IPS-20b (cell line): ENCODE data around the gene FIG4.
"Not testable (repeated sequence)": the region's sequence is repeated elsewhere in the genome, so short reads cannot be mapped to it uniquely, and the experiment has no call there.

Experiments
- H3K27ac ChIP-seq: one replicate; pipeline ENCODE4 v1.5.1; 2013; ENCODE audit warnings: low read length
- H3K27me3 ChIP-seq: 2 replicates; pipeline ENCODE4 v1.6.1; 2013; ENCODE audit warnings: mild to moderate bottlenecking, low read length, inconsistent platforms; ENCODE audit not compliant: insufficient read depth
- H3K36me3 ChIP-seq: 2 replicates; pipeline ENCODE4 v1.6.1; 2013; ENCODE audit warnings: low read depth, mild to moderate bottlenecking, inconsistent platforms, low read length, moderate library complexity; ENCODE audit not compliant: insufficient read depth
- H3K4me1 ChIP-seq: 2 replicates; pipeline ENCODE4 v1.6.1; 2013; ENCODE audit warnings: mild to moderate bottlenecking, control low read depth, inconsistent platforms, low read length, moderate library complexity; ENCODE audit not compliant: insufficient read depth
- H3K4me3 ChIP-seq: 2 replicates; pipeline ENCODE4 v1.5.1; 2013; ENCODE audit warnings: mild to moderate bottlenecking, low read length, inconsistent platforms
- H3K9ac ChIP-seq: 2 replicates; pipeline ENCODE4 v1.6.1; 2013; ENCODE audit warnings: low read depth, mild to moderate bottlenecking, inconsistent platforms, low read length, moderate library complexity
- H3K9me3 ChIP-seq: 2 replicates; pipeline ENCODE4 v1.6.1; 2013; ENCODE audit warnings: mild to moderate bottlenecking, low read depth, low read length, inconsistent platforms; ENCODE audit not compliant: insufficient read depth

The FIG4 gene

DNA sequence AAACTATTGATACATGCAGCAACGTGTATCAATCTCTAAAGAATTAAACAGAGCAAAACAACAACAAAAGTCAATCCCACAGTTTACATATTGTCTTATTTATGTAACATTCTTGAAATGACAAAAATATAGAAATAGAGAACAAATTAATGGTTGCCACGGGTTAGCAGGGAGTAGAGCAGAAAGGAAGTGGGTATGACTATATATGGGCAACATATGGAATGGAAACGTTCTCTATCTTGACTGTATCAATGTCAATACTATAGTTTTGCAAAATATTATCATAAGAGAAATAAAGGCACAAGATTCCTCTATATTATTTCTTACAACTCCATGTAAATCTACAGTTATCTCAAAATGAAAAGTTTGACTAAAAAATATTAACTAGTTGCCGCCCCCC lies 12.9 kb upstream of the FIG4 start:
- peak overlapping the region; percentile 69; the same call in 1 of the 2 replicates for H3K9ac ChIP-seq
- no peaks in the 10 kb centered on the region for H3K27me3 ChIP-seq
- H3K27ac ChIP-seq: no peak overlapping the region

DNA sequence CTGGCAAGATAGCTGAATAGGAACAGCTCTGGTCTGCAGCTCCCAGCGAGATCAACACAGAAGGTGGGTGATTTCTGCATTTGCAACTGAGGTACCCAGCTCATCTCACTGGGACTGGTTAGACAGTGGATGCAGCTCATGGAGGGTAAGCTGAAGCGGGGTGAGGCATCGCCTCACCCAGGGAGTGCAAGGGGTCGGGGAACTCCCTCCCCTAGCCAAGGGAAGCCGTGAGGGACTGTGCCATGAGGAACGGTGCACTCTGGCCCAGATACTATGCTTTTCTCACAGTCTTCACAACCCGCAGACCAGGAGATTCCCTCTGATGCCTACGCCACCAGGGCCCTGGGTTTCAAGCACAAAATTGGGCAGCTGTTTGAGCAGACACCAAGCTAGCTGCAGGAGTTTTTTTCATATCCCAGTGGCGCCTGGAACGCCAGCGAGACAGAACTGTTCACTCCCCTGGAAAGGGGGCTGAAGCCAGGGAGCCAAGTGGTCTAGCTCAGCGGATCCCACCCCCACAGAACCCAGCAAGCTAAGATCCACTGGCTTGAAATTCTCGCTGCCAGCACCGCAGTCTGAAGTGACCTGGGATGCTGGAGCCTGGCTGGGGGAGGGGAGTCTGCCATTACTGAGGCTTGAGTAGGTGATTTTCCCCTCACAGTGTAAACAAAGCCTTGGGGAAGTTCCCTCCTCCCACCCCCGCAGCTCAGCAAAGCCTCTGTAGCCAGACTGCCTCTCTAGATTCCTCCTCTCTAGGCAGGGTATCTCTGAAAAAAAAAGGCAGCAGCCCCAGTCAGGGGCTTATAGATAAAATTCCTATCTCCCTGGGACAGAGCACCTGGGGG lies 12.2 kb upstream of the FIG4 start:
- H3K4me1 ChIP-seq, H3K9me3 ChIP-seq, H3K27me3 ChIP-seq, H3K36me3 ChIP-seq, H3K4me3 ChIP-seq: not testable (repeated sequence)
- Histone ChIP-seq H3K9ac (peak overlapping the region; percentile 69; the same call in 1 of the 2 replicates), H3K27ac (peak overlapping the region; percentile 74)

More for the DNA sequence above, 12.9 kb upstream of the FIG4 start:
- Histone ChIP-seq H3K9me3 (no peaks in the 10 kb centered on the region), H3K4me3 (no peak overlapping the region), H3K4me1 (peaks cover 4% of the 10 kb centered on the region; the same call in 1 of the 2 replicates), H3K36me3 (no peaks in the 10 kb centered on the region)

DNA sequence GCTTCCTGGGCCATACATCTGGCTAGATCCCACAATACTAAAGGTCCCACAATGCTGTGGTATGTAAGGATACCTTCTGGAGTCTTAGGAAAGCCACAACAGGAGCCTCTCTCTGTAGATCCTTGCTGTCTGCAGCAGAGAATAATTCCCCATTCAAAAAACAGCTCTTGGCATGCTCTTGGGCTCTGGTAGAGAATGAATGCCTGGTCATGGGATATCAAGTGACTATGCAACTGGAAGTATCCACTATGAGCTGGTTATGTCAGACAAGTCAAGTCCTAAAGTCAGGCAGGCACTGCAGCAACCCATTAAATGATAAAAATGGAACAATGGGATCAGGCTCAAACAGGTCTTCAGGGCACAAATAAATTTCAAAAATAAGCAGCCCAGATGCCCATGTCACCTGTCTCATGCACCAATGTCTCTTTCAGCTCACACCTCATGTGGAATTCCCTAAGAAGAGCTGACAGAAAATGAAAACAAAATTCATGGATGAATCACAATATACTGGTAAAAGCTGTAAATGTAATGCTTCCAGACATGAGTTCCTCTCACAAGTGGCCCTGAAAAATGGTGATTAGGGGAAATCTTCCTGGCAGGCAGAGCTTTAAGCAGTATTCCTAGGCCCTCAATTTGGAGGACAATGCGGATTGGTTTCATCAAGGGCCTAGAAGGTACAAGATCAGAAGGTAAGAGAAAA lies 4.4 kb upstream of the FIG4 start:
- Histone ChIP-seq H3K27ac (no peak overlapping the region), H3K4me1 (0 out of 2 replicates have a peak, but pooled peaks cover 5% of the 10 kb centered on the region), H3K9me3 (no peaks in the 10 kb centered on the region), H3K4me3 (no peak overlapping the region), H3K36me3 (no peaks in the 10 kb centered on the region), H3K9ac (no peak overlapping the region), H3K27me3 (no peaks in the 10 kb centered on the region; the same call in 1 of the 2 replicates)

DNA sequence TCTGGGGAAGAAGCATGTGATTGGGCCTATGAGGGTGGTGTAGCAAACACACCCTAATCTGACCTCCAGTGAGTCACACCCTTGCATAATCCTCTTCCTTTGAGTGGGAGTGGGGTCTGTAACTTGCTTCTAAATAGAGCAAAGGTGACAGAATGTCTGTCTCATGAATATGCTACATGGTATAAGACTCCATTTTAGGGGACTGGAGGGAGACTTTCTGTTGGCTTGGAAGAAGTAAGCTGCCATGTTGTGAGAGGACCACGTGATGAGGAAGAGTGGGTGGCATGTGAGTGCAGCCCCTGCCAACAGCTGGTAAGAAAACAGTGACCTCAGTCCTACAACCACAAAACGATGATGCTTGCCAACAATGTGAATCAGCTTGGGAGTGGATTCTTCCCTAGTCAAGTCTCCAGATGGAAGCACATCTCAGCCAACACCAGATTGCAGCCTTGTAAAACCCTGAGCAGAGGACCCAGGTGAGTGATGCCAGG lies 3.8 kb upstream of the FIG4 start:
- no peak overlapping the region for H3K27ac ChIP-seq
- H3K4me3 ChIP-seq: no peak overlapping the region
- no peaks in the 10 kb centered on the region; the same call in 1 of the 2 replicates for H3K27me3 ChIP-seq
- H3K36me3 ChIP-seq: no peaks in the 10 kb centered on the region
- no peak overlapping the region for H3K9ac ChIP-seq
- H3K9me3 ChIP-seq: no peaks in the 10 kb centered on the region
- H3K4me1 ChIP-seq: 0 out of 2 replicates have a peak, but pooled peaks cover 5% of the 10 kb centered on the region

DNA sequence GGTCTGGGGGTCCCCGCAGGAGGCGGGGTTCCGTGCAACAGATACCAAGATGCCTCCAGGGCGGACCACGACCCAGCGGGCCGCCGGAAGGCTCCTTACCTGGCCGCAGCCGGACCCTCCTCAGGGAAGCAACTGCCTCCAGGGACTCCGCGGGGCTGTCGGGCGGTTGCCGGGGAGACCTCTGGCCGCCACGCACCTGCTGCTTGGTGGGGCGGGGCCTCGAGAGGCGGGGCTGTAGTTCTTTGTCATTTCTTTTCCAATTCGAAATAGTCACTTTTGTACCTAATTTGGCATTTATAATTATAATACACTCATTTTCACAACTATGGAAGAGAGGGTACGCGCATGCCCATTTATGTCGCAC lies 741 bp upstream of the FIG4 start:
- peak overlapping the region; percentile 85 for H3K9ac ChIP-seq
- peak overlapping the region; percentile 98 for H3K4me3 ChIP-seq
- no peaks in the 10 kb centered on the region for H3K36me3 ChIP-seq
- no peak overlapping the region for H3K27ac ChIP-seq
- no peaks in the 10 kb centered on the region; the same call in 1 of the 2 replicates for H3K27me3 ChIP-seq
- 0 out of 2 replicates have a peak, but pooled peaks cover 5% of the 10 kb centered on the region for H3K4me1 ChIP-seq
- no peaks in the 10 kb centered on the region for H3K9me3 ChIP-seq

DNA sequence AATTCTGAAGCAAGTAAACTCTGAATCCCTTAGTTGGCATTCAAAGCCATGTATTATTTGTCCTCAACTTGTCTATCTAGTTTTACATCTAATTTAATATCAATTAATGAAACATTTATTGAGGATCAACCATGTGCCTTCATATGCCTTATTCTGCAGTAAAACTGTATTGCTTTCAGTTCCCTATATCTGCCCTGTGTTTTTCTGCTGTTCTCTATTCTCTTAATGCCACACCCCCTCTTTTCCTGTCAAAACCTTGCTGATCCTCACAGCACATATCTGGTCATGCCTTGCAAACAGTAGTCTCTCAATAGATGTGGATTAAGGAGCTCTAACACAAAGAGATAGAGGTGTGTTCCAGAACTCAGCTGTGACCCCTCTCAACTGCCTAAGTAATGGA lies 2.0 kb downstream of the FIG4 start:
- H3K4me1 ChIP-seq: 0 out of 2 replicates have a peak, but pooled peaks cover 5% of the 10 kb centered on the region
- peaks cover 7% of the 10 kb centered on the region; the same call in 1 of the 2 replicates for H3K36me3 ChIP-seq
- H3K4me3 ChIP-seq: no peak overlapping the region
- no peak overlapping the region for H3K27ac ChIP-seq
- H3K9ac ChIP-seq: no peak overlapping the region
- H3K9me3 ChIP-seq: no peaks in the 10 kb centered on the region
- H3K27me3 ChIP-seq: no peaks in the 10 kb centered on the region; the same call in 1 of the 2 replicates

DNA sequence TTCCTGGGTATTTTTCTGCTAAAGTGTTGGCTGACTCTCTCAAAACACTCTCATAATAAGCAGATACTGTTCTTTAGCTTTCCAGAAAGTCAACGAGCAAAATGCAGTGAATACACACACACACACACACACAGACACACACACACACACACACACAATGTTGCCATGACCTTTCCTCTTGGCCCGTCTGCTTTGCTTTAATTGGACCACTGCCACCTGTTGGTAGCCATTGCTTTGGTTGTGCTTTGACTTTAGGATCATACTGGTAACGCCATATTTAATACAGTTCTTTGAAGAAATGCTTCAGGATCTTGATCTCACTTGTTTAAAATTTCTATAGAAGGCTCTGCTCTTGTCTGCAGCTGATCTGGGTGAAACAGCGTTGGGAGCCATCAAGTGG lies 4.4 kb downstream of the FIG4 start:
- Histone ChIP-seq H3K9me3 (no peaks in the 10 kb centered on the region), H3K4me3 (no peak overlapping the region), H3K4me1 (no peaks in the 10 kb centered on the region), H3K9ac (no peak overlapping the region), H3K36me3 (peaks cover 7% of the 10 kb centered on the region; the same call in 1 of the 2 replicates), H3K27ac (no peak overlapping the region), H3K27me3 (no peaks in the 10 kb centered on the region)

DNA sequence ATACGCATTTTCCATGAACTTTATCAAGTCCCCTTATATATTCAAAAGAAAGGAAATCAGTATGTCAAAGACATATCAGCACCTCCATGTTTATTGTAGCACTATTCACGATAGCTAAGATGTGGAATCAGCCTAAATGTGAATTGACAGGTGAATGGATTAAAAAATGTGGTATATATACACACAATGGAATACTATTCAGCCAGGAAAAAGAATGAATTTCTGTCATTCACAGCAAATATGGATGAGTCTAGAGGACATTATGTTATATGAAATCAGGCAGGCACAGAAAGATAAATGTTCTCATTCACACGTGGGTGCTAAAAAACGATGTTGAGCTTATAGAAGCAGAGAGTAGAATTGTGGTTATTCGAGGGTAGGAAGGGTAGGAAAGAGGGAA lies 5.3 kb downstream of the FIG4 start:
- H3K9me3 ChIP-seq: no peaks in the 10 kb centered on the region
- H3K36me3 ChIP-seq: peaks cover 7% of the 10 kb centered on the region; the same call in 1 of the 2 replicates
- H3K27ac ChIP-seq: no peak overlapping the region
- peaks cover 5% of the 10 kb centered on the region for H3K4me1 ChIP-seq
- no peaks in the 10 kb centered on the region for H3K27me3 ChIP-seq
- no peak overlapping the region for H3K9ac ChIP-seq
- no peak overlapping the region for H3K4me3 ChIP-seq

DNA sequence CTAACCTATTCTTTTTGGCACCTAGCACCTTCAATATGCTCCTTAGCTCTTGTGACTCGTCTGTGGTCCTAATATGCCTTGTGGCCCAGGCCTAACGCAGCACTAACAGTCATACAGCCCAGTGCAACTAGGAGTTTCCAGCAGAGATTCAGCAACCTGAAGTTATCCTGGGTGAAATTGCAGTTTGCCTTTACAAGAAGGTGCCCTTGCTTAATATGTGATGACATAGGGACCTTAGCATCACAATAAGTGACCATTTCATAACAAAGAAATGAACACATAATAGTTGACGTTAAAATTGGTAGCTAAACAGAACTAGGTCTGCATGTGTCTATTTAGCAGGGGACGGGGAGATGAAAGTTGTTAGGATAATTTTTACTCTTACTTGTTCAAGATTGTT lies 10.1 kb downstream of the FIG4 start:
- H3K4me1 ChIP-seq: peaks cover 16% of the 10 kb centered on the region
- H3K36me3 ChIP-seq: peaks cover 3% of the 10 kb centered on the region; the same call in 1 of the 2 replicates

DNA sequence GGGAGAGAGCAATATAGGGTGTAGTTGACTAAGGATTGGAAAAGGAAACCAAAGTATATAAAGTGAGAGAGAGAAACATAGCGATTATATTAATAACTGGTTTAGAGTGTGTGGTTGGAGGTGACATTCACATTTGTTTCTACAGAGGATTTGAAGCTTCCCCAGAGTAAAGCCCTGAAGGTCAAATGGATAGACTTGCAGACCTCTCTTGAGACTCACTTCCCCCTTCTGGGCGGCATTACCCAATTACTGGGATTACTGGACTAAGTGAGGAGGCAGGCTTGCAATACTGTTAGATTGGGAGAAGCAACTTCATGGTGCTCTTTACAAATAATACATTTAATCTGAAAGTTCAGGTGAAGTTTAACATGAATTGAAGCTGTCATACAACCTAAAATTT lies 10.7 kb downstream of the FIG4 start:
- Histone ChIP-seq H3K4me3 (no peak overlapping the region), H3K27ac (no peak overlapping the region), H3K36me3 (no peaks in the 10 kb centered on the region), H3K27me3 (no peaks in the 10 kb centered on the region), H3K9ac (no peak overlapping the region), H3K4me1 (peaks cover 16% of the 10 kb centered on the region), H3K9me3 (no peaks in the 10 kb centered on the region)

More for the DNA sequence above, 10.1 kb downstream of the FIG4 start:
- Histone ChIP-seq H3K27me3 (no peaks in the 10 kb centered on the region), H3K9me3 (no peaks in the 10 kb centered on the region), H3K9ac (no peak overlapping the region), H3K4me3 (no peak overlapping the region), H3K27ac (no peak overlapping the region)

DNA sequence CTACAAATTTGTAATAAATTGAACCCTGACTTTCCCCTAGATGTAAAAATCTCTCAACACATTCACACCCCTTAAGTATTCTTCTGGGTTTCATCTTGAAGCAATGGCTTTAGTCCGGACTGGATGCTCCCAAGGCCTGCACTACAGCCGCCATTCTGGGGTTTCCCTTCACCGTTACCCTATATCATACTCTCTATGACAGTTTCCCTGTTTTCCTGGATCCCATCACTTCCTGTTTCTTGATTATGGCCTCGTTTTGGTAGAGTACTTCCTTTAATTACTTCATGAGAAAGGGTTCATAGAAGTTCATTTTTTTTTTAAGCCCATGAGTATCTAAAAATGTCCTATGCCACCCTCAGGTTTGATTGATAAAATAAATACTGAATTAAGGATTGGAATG lies 11.7 kb downstream of the FIG4 start:
- no peak overlapping the region for H3K27ac ChIP-seq
- no peak overlapping the region for H3K4me3 ChIP-seq
- H3K9me3 ChIP-seq: no peaks in the 10 kb centered on the region
- no peaks in the 10 kb centered on the region for H3K36me3 ChIP-seq
- peaks cover 16% of the 10 kb centered on the region for H3K4me1 ChIP-seq
- H3K27me3 ChIP-seq: no peaks in the 10 kb centered on the region
- H3K9ac ChIP-seq: no peak overlapping the region
